Body of pancreas (tissue), 4 donors: ENCODE measurements around the gene COL9A1. TPM values are rescaled to one million over a fixed set of nuclear protein-coding genes. Genes with fewer than 3 reads are reported as not detected.

Experiments
- ATAC-seq: fragments of 150-250 bp; one replicate; pipeline ENCODE4 v1.9.1; 2016
- DNase-seq, 4 donors: peaks; one replicate each; pipeline ENCODE4 v3.0.0-alpha.2; 2019
- H3K27ac ChIP-seq, 4 donors: fragments of 200-600 bp; sonication (generic); 1 replicate in 3 of 4; 2 replicates in 1 of 4; pipeline versions ENCODE4 v1.5.1 to v1.6.1; 2016 to 2019; ENCODE audit warnings: mild to moderate bottlenecking in 1 of 4, mixed read lengths in 1 of 4, moderate library complexity in 1 of 4
- H3K27me3 ChIP-seq, 2 donors: fragments of 200-600 bp; sonication (generic); one replicate each; pipeline ENCODE4 v1.6.0; 2016; ENCODE audit warnings: mild to moderate bottlenecking in 1 of 2
- H3K36me3 ChIP-seq, 2 donors: fragments of 200-600 bp; sonication (generic); replicated peaks in 1 of 2; 2 replicates each; pipeline ENCODE4 v1.5.1; 2016; ENCODE audit warnings: low read depth in 2 of 2; ENCODE audit not compliant: insufficient read depth in 1 of 2
- H3K4me1 ChIP-seq: fragments of 200-600 bp; sonication (generic); one replicate; pipeline ENCODE4 v1.6.0; 2016
- H3K4me3 ChIP-seq, 2 donors: fragments of 200-600 bp; sonication (generic); 1 replicate in 1 of 2; 2 replicates in 1 of 2; pipeline ENCODE4 v1.5.1; 2016 to 2019
- H3K9me3 ChIP-seq, 3 donors: fragments of 200-600 bp; sonication (generic); 1 replicate in 2 of 3; 2 replicates in 1 of 3; pipeline ENCODE4 v1.5.1; 2016
- CTCF ChIP-seq, 7 experiments: fragments of 450-650 bp in 4 of 7; fragments of 200-600 bp in 3 of 7; sonication (generic) in 3 of 7; IDR thresholded peaks; one replicate each; pipeline ENCODE4 v1.5.1; 2016 to 2019; ENCODE audit warnings: antibody characterized with exemption in 7 of 7
- POLR2A ChIP-seq, 3 donors: fragments of 450-650 bp; IDR thresholded peaks; one replicate each; pipeline ENCODE4 v1.6.1; 2016; ENCODE audit warnings: antibody characterized with exemption in 3 of 3, mild to moderate bottlenecking in 2 of 3
- WGBS, 2 donors: methylation state at CpG; one replicate each; pipeline ENCODE4 v1.1.5; 2017; 5-methylcytosine and 5-hydroxymethylcytosine counted together
- intact Hi-C: fragments of 100-400 bp; cut with DNase I; formaldehyde crosslinking; loops from one replicate; pipeline ENCODE4 v1.15.1; 2023
- total RNA-seq, 2 donors: library from RNA; depleted of rRNA; stranded (reverse); fragments of >200 nt; gene quantifications; one replicate each; pipeline ENCODE4 v1.1.0, GENCODE V29; 2016

The COL9A1 gene
- total RNA-seq, 2 donors from 2014 or later = 0.26 TPM; not detected in 1

- no peak overlapping the region for H3K27ac ChIP-seq
- WGBS, 2 donors = 70 to 82% methylated on average over 2 of the region's 2 CpGs
- H3K9me3 ChIP-seq = no peaks in the 10 kb centered on the region
- TF ChIP-seq CTCF (IDR thresholded peaks at IDR 0.05) (no peak), POLR2A (IDR thresholded peaks at IDR 0.05) (no peak)
- H3K4me3 ChIP-seq = no peak overlapping the region
- no peaks in the 10 kb centered on the region for H3K4me1 ChIP-seq
- no peaks in the 10 kb centered on the region for H3K27me3 ChIP-seq
- intact Hi-C loops = no loop called here
- no peaks in the 10 kb centered on the region for H3K36me3 ChIP-seq
- ATAC-seq = no peak
- DNase-seq = no peak
Measured at GRCh38 chr6:70231311-70231710, 71.6 kb downstream of the COL9A1 start.

- Histone ChIP-seq H3K4me3 (no peak overlapping the region), H3K4me1 (peaks cover 14% of the 10 kb centered on the region), H3K9me3 (no peaks in the 10 kb centered on the region), H3K27ac (no peak overlapping the region), H3K27me3 (no peaks in the 10 kb centered on the region), H3K36me3 (no peaks in the 10 kb centered on the region)
- 88 to 95% methylated on average over 2 of the region's 2 CpGs for WGBS, 2 donors
- DNase-seq = no peak
- TF ChIP-seq CTCF (IDR thresholded peaks at IDR 0.05) (no peak), POLR2A (IDR thresholded peaks at IDR 0.05) (no peak)
- intact Hi-C loops = no loop called here
- ATAC-seq = no peak
Measured at GRCh38 chr6:70225055-70225454, 77.8 kb downstream of the COL9A1 start.

- Histone ChIP-seq H3K27ac (no peak overlapping the region), H3K4me1 (peaks cover 14% of the 10 kb centered on the region), H3K9me3 (no peaks in the 10 kb centered on the region), H3K36me3 (no peaks in the 10 kb centered on the region), H3K4me3 (no peak overlapping the region), H3K27me3 (no peaks in the 10 kb centered on the region)
- ATAC-seq = no peak
- 17 to 18% methylated on average over 2 of the region's 2 CpGs for WGBS, 2 donors
- intact Hi-C loops = no loop called here
- TF ChIP-seq CTCF (IDR thresholded peaks at IDR 0.05) = no peak
- no peak for TF ChIP-seq POLR2A (IDR thresholded peaks at IDR 0.05)
- DNase-seq = no peak
Measured at GRCh38 chr6:70222439-70222749, 80.5 kb downstream of the COL9A1 start.

- Histone ChIP-seq H3K36me3 (no peaks in the 10 kb centered on the region), H3K27ac (peak overlapping the region in 2 of 4 donors; percentile 36 to 46), H3K4me3 (no peak overlapping the region), H3K9me3 (no peaks in the 10 kb centered on the region), H3K27me3 (no peaks in the 10 kb centered on the region), H3K4me1 (peaks cover 14% of the 10 kb centered on the region)
- intact Hi-C loops = no loop called here
- TF ChIP-seq CTCF (IDR thresholded peaks at IDR 0.05) (no peak), POLR2A (IDR thresholded peaks at IDR 0.05) (no peak)
- WGBS, 2 donors = 34 to 36% methylated on average over 6 of the region's 6 CpGs
- no peak for DNase-seq
- peak; percentile 33 for ATAC-seq
Measured at GRCh38 chr6:70221715-70222438, 81.0 kb downstream of the COL9A1 start.
